ENCODE data around the gene GPR146. TPM values are rescaled to one million over a fixed set of nuclear protein-coding genes. Genes with fewer than 3 reads are reported as not detected.

GPR146 gene
- total and polyA plus RNA-seq, 2 of the 8 experiments (the other 6 are each of a cell fraction or from before 2014, with no cell fraction given): 1.8 to 2.7 TPM

DNA sequence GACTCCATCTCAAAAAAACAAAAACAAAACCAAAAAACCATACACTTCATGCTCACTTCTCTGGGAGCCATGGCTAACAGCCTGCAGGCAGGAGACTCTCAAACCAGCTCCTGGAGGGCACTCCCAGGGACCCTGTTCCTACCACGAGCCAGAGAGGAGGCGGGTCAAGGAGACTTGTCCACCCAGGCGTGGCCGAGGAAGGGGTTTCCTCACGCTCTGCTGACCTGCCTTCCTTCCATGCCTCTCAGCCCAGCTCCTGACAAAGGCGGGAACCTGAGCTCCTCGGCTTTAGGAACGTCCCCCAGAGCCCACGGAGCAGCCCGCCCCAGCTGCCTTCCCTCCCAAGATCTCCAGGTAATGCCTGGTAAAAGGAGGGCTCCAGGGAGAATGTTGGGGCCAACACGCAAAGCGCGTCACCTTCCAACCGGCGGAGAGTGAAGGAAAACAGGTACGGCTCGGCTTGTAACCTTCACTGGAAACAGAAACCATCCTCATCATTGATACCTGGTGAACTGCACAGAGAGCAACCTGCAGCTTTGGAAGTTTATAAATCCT is 9.5 kb downstream of the GPR146 start:
- Histone ChIP-seq H4K8ac (ENCODE audit: extremely low read depth, insufficient read depth, low read length) (no peak overlapping the region; the same call in 1 of the 2 replicates), H2BK15ac (ENCODE audit: low read length) (no peak overlapping the region), H3K79me2 (ENCODE audit: control insufficient read depth in 1 of 2, insufficient read depth in 2 of 2, low read length in 2 of 2) (no peaks in the 10 kb centered on the region), H2AK5ac (ENCODE audit: low read depth, low read length) (no peak overlapping the region), H4K5ac (ENCODE audit: insufficient read length, low read depth, low read length) (no peak overlapping the region), H2AFZ (ENCODE audit: low read length) (no peak overlapping the region), H3K56ac (replicated peaks; ENCODE audit: insufficient read length, low read depth, low read length) (no peak overlapping the region), H3K23me2 (ENCODE audit: low read depth, low read length) (no peaks in the 10 kb centered on the region), H4K91ac (replicated peaks; ENCODE audit: insufficient read length, low read length) (no peak overlapping the region), H2BK5ac (ENCODE audit: low read depth, low read length) (no peak overlapping the region; the same call in 1 of the 2 replicates), H4K20me1 (replicated peaks in 1 of 2; ENCODE audit: control insufficient read depth in 1 of 2, insufficient read depth in 2 of 2, low read length in 2 of 2) (peaks cover 0 to 6% of the 10 kb centered on the region in 2 experiments), H3K9ac (replicated peaks in 1 of 4; ENCODE audit: extremely low read depth in 1 of 4, low read depth in 3 of 4, low read length in 3 of 4) (no peak overlapping the region), H3K36me3 (ENCODE audit: control insufficient read depth in 2 of 4, insufficient read depth in 4 of 4, low read length in 3 of 4) (peaks cover 0 to 11% (median 0%) of the 10 kb centered on the region in 4 experiments; a peak in 1 of 8 replicates), H2BK20ac (ENCODE audit: low read length) (no peak overlapping the region), H2BK12ac (ENCODE audit: low read depth, low read length) (no peak overlapping the region), H3K79me1 (ENCODE audit: low read depth, low read length) (peaks cover 5% of the 10 kb centered on the region; the same call in 1 of the 2 replicates), H3K4me1 (replicated peaks in 1 of 4; ENCODE audit: control insufficient read depth in 3 of 4, insufficient read depth in 4 of 4, low read length in 3 of 4) (peaks cover 3 to 23% (median 12%) of the 10 kb centered on the region in 4 experiments), H3K23ac (ENCODE audit: insufficient read length) (no peak overlapping the region), H3K14ac (ENCODE audit: insufficient read length) (no peak overlapping the region), H3K4me2 (ENCODE audit: insufficient read depth in 1 of 2, low read depth in 2 of 2, low read length in 2 of 2) (no peak overlapping the region), H3K27me3 (replicated peaks in 1 of 4; ENCODE audit: control insufficient read depth in 3 of 4, extremely low read depth in 1 of 4, insufficient read depth in 3 of 4, low read length in 3 of 4) (no peaks in the 10 kb centered on the region), H3K18ac (ENCODE audit: extremely low read depth, low read length) (no peak overlapping the region), H3K9me3 (ENCODE audit: insufficient read depth in 2 of 2, low read depth in 1 of 2, low read length in 1 of 2) (no peaks in the 10 kb centered on the region), H3K4me3 (ENCODE audit: extremely low read depth in 1 of 4, insufficient read depth in 2 of 4, low read depth in 3 of 4, low read length in 4 of 4) (no peak overlapping the region), H3K27ac (ENCODE audit: low read depth, low read length) (no peak overlapping the region), H2BK120ac (replicated peaks; ENCODE audit: low read depth, low read length) (no peak overlapping the region), H3K4ac (replicated peaks; ENCODE audit: insufficient read length, low read depth, low read length) (no peak overlapping the region)
- ChIA-PET CTCF (ENCODE audit: partially characterized antibody) (interaction anchor here (0.6 to 6.2 kb wide), 8 partner anchors 9 to 69 kb away, joined by 3 to 46 read pairs (median 6); partner anchors contain the start of gene GPR146), POLR2A (ENCODE audit: partially characterized antibody) (interaction anchor here (1.0 to 2.0 kb wide), 3 partner anchors 10 to 54 kb away, joined by 3 to 5 read pairs (median 3); partner anchors contain the start of gene GPR146)
- 82% methylated on average over 17 of the region's 17 CpGs; no CpG with 5 or more reads in 1 of the 2 experiments for WGBS, 2 experiments (ENCODE audit: extremely low coverage in 1 of 2, insufficient coverage in 1 of 2, insufficient read length in 1 of 2, insufficient replicate concordance in 2 of 2, low coverage in 1 of 2, low lambda C conversion rate in 2 of 2, missing lambda C conversion rate in 1 of 2)
- FAIRE-seq (no peak), DNase-seq (ENCODE audit: low read depth in 1 of 2, low spot score in 2 of 2) (no peak)
- TF ChIP-seq ZNF274 (IDR thresholded peaks at IDR 0.05; ENCODE audit: borderline replicate concordance, extremely low read depth, low read length) (no peak), TAF7 (optimal IDR thresholded peaks at IDR 0.05; ENCODE audit: borderline replicate concordance, low read depth, low read length) (no peak), GABPA (IDR thresholded peaks at IDR 0.05; ENCODE audit: borderline replicate concordance, insufficient read depth, low read length) (no peak)

Data from H1 (cell line).